ENCODE results near the gene EMSY.

EMSY gene

GRCh38 chr11:76577226-76577920 lies 132.6 kb downstream of the EMSY start:
- Histone ChIP-seq H3K27ac (ENCODE audit: low read depth, low read length) (no peak overlapping the region), H3K79me2 (ENCODE audit: insufficient read depth, low read length) (no peaks in the 10 kb centered on the region), H3K9ac (ENCODE audit: low read length) (no peak overlapping the region)

GRCh38 chr11:76577921-76578653 lies 133.3 kb downstream of the EMSY start:
- Histone ChIP-seq H3K9ac (ENCODE audit: low read length) (no peak overlapping the region), H3K79me2 (ENCODE audit: insufficient read depth, low read length) (no peaks in the 10 kb centered on the region), H3F3A (ENCODE audit: insufficient read depth) (no peaks in the 10 kb centered on the region), H3K27me3 (ENCODE audit: low read length) (no peaks in the 10 kb centered on the region), H3K27ac (ENCODE audit: low read depth, low read length) (no peak overlapping the region), H3K4me3 (ENCODE audit: insufficient read depth, low read length, poor library complexity, severe bottlenecking) (no peak overlapping the region), H3K9me2 (replicated peaks; ENCODE audit: insufficient read depth, low read length) (no peaks in the 10 kb centered on the region), H3K9me3 (ENCODE audit: insufficient read depth, low read length) (no peaks in the 10 kb centered on the region), H3K36me3 (ENCODE audit: low read length) (no peaks in the 10 kb centered on the region), H4K20me1 (ENCODE audit: low read depth, low read length) (no peaks in the 10 kb centered on the region), H2AFZ (ENCODE audit: low read depth, low read length, severe bottlenecking) (no peak overlapping the region), H3K4me2 (ENCODE audit: low read depth, low read length, poor library complexity, severe bottlenecking) (no peak overlapping the region)
- no peak for TF ChIP-seq EZH2phosphoT487 (conservative IDR thresholded peaks at IDR 0.05; ENCODE audit: low read length)
- TF ChIP-seq CTCF (IDR thresholded peaks at IDR 0.05; ENCODE audit: insufficient read depth, low read length, poor library complexity, severe bottlenecking), result no peak

More at GRCh38 chr11:76577226-76577920, 132.6 kb downstream of the EMSY start:
- Histone ChIP-seq H3K36me3 (ENCODE audit: low read length) (no peaks in the 10 kb centered on the region), H3K4me3 (ENCODE audit: insufficient read depth, low read length, poor library complexity, severe bottlenecking) (no peak overlapping the region), H3F3A (ENCODE audit: insufficient read depth) (no peaks in the 10 kb centered on the region), H3K4me2 (ENCODE audit: low read depth, low read length, poor library complexity, severe bottlenecking) (no peak overlapping the region), H3K27me3 (ENCODE audit: low read length) (no peaks in the 10 kb centered on the region), H3K9me2 (replicated peaks; ENCODE audit: insufficient read depth, low read length) (no peaks in the 10 kb centered on the region), H2AFZ (ENCODE audit: low read depth, low read length, severe bottlenecking) (no peak overlapping the region), H4K20me1 (ENCODE audit: low read depth, low read length) (no peaks in the 10 kb centered on the region), H3K9me3 (ENCODE audit: insufficient read depth, low read length) (no peaks in the 10 kb centered on the region)
- TF ChIP-seq CTCF (IDR thresholded peaks at IDR 0.05; ENCODE audit: insufficient read depth, low read length, poor library complexity, severe bottlenecking), result no peak
- TF ChIP-seq EZH2phosphoT487 (conservative IDR thresholded peaks at IDR 0.05; ENCODE audit: low read length), result no peak

DNA sequence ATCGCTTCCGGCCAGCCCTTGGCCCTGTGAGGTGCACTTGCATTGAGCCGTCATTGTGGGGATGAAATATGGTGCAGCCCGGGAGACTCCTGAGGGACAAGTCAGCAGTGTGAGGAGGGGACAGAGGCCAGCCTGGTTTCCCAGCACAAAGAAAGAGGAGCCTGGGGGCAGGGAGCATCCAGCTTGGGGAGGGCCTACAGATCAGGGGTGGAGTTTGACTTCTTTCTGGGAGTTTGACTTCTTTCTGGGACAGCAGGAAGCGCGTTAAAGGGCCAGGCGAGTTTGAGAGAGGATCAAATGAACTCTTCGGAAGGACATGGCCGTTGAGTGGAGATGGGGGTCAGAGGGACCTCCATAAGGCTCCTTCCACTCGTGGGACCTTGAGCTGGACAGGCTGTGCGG lies 133.8 kb downstream of the EMSY start:
- no peaks in the 10 kb centered on the region for H3K9me3 ChIP-seq (ENCODE audit: insufficient read depth, low read length)
- H3K79me2 ChIP-seq (ENCODE audit: insufficient read depth, low read length), result no peaks in the 10 kb centered on the region
- H3K27me3 ChIP-seq (ENCODE audit: low read length), result no peaks in the 10 kb centered on the region
- TF ChIP-seq EZH2phosphoT487 (conservative IDR thresholded peaks at IDR 0.05; ENCODE audit: low read length) (no peak), CTCF (IDR thresholded peaks at IDR 0.05; ENCODE audit: insufficient read depth, low read length, poor library complexity, severe bottlenecking) (no peak)
- H2AFZ ChIP-seq (ENCODE audit: low read depth, low read length, severe bottlenecking), result no peak overlapping the region
- no peak overlapping the region for H3K4me2 ChIP-seq (ENCODE audit: low read depth, low read length, poor library complexity, severe bottlenecking)
- no peaks in the 10 kb centered on the region for H3F3A ChIP-seq (ENCODE audit: insufficient read depth)
- H4K20me1 ChIP-seq (ENCODE audit: low read depth, low read length), result no peaks in the 10 kb centered on the region
- no peak overlapping the region for H3K9ac ChIP-seq (ENCODE audit: low read length)
- H3K4me3 ChIP-seq (ENCODE audit: insufficient read depth, low read length, poor library complexity, severe bottlenecking), result no peak overlapping the region
- H3K9me2 ChIP-seq (replicated peaks; ENCODE audit: insufficient read depth, low read length), result no peaks in the 10 kb centered on the region
- no peaks in the 10 kb centered on the region for H3K36me3 ChIP-seq (ENCODE audit: low read length)
- no peak overlapping the region for H3K27ac ChIP-seq (ENCODE audit: low read depth, low read length)

All from SU-DHL-6 (cell line).